Epidermal melanocyte (primary cell): ENCODE results near the gene RAB30.
A peak's percentile ranks its signal among the peaks of the same experiment; 100 is the strongest.
"Not testable (repeated sequence)": the region's sequence is repeated elsewhere in the genome, so short reads cannot be mapped to it uniquely, and the experiment has no call there.

Experiments used
- DNase-seq: peaks from one replicate; pipeline ENCODE4 v3.0.0; 2011; ENCODE audit warnings: low spot score; ENCODE audit not compliant: insufficient read length

The RAB30 gene

GRCh38 chr11:83011333-83012167 lies 60.1 kb downstream of the RAB30 start:
- no peak for DNase-seq

DNA sequence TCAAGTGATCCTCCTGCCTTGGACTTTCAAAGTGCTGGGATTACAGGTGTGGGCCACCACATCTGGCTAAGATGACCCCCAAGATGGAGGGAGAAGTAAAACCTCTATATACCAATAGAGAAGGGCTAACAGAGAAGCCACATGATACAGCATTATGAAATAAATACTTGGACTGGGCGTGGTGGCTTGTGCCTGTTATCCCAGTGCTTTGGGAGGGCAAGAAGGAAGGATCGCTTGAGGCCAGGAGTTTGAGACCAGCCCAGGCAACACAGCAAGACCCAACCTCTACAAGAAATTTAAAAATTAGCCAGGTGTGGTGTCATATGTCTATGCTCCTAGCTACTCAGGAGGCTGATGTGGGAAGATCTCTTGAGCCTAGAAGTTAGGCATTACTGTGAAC lies 61.7 kb downstream of the RAB30 start:
- DNase-seq = no peak

GRCh38 chr11:83009136-83009535 lies 62.6 kb downstream of the RAB30 start:
- DNase-seq = not testable (repeated sequence)

- no peak for DNase-seq
Observed at GRCh38 chr11:83008581-83008923, 63.1 kb downstream of the RAB30 start.

GRCh38 chr11:83007909-83008580 lies 63.7 kb downstream of the RAB30 start:
- no peak for DNase-seq

DNA sequence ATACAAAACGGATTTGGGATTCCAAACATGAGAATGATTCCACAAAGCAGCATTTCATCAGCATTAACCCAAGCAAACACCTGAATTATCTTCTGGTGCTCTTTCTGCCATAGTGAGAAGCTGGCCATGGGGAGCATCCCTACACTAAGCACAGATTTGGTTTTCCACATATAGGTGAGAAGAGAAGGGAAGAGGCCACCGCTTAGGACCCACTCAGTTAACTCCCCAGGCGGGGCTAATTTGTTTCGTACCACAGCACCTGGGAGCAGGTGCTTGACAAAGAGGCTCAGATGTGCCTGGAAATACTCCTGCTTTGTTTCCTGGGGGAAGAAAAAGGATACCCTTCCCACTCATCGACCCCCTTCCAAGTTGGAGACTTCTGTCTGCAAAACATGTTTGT lies 64.2 kb downstream of the RAB30 start:
- DNase-seq = no peak

DNA sequence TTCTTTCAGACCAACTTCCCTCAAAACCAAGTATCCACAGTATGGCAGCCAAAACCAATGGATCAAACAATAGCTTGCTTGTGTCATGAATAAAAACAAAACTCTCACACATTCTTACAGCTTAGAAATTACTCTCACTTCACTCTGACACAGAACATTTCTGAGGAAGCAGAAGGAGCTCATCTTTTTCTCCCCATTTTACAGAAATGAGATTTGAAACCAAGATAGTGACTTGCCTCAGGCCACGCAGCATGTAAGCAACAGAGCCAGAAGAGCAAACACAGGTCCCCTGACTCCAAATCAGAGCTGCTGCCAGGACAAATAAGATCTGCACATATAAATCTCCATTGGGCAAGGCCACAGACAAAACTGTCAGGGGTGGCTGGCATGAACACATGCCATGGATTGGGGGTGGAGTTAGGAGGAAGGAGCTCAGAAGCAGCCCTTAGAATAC lies 64.8 kb downstream of the RAB30 start:
- peak; percentile 46 for DNase-seq

- DNase-seq = no peak
Observed at GRCh38 chr11:83004746-83005556, 66.7 kb downstream of the RAB30 start.

- DNase-seq = no peak
Observed at GRCh38 chr11:83002522-83002921, 69.2 kb downstream of the RAB30 start.

GRCh38 chr11:83002053-83002452 lies 69.6 kb downstream of the RAB30 start:
- DNase-seq = no peak

DNA sequence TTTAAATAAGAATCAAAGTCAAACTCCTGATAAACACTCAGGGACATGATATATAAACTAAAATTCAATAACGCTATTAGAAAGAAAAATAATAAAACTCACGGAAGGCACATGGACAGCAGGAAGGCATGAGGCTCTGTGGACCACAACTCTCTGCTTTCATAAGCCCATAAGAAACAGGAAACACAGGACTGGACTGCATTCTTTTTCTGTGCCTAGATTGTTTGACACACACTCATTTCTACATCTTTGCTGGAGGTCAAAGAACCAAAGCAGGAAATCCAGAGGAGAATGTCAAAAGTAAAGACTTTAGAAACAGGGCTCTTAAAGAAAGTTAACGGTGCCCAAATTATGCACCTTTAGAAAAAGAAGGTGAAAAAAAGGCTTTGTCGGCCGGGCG lies 71.3 kb downstream of the RAB30 start:
- no peak for DNase-seq

DNA sequence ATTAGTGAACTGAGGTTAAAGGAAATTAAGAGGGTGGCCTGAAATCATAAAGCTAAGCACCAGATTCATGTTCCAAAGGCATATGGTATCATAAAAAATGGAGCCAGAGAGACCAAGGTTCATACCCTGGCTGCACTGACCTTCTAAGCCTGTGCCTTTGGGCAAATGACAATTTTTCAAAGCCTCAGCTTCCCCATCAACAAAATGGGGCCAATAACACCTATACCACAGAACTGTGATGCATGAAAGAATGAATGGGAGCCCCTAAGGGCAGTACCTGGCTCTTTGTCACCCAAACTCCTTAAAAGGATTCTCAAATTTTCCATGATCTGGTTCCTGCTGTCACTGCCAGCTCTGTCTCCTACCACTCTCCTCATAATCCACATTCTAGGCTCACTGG lies 72.5 kb downstream of the RAB30 start:
- DNase-seq = no peak

DNA sequence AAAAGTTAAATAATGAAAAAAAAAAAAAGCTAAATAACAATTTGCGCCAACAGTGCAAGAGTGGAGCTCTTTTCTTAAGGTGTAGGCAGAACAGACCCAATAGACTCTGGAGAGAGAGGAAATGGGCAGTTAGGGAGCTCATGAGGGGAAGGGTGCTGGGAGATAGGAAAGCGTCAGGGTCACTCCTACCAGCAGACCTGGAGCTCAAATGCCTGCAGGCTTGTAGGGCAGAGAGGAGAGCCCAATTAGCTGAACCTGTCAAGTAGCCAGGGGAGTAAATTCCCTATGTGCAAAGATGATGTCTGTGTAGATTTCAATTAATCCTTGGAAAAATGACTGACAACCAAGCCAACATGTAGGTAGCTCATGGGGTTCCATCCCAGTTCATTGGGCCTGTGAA lies 73.0 kb downstream of the RAB30 start:
- DNase-seq = no peak

- no peak for DNase-seq
Observed at GRCh38 chr11:82996966-82997606, 74.6 kb downstream of the RAB30 start.

DNA sequence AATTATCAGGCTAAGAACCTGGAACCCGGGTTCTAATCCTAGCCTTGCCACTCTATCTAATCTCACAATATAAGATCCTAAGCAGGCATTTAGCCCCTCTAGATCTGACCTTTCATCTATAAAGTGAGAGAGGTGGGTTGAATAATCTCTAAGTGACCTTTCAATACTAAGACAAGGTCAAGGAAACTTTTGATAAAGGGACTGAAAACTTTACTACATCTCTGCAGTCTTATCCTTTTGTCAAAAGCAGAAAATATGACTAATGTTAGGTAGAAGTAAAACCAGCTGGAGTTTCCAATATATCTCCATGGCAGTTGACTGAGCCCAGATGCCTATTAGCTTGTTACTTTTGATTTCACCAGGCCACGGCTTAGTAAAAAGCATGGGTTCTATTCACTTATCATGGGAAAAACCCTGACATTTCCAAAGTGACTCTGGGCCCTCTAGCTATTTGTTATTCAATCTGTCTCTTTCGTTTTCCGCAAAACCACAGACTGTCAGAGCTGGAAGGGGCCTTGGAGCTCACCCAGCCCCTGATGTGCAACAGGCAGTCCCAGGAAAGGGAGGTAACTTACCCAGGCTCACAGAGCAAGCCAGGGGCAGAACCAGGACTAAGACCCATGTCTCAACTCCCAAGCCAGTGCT lies 75.8 kb downstream of the RAB30 start:
- DNase-seq = peak; percentile 23

- no peak for DNase-seq
Observed at GRCh38 chr11:82995235-82995634, 76.5 kb downstream of the RAB30 start.

- DNase-seq = no peak
Observed at GRCh38 chr11:82994604-82995230, 77.0 kb downstream of the RAB30 start.

- no peak for DNase-seq
Observed at GRCh38 chr11:82992223-82992622, 79.5 kb downstream of the RAB30 start.

DNA sequence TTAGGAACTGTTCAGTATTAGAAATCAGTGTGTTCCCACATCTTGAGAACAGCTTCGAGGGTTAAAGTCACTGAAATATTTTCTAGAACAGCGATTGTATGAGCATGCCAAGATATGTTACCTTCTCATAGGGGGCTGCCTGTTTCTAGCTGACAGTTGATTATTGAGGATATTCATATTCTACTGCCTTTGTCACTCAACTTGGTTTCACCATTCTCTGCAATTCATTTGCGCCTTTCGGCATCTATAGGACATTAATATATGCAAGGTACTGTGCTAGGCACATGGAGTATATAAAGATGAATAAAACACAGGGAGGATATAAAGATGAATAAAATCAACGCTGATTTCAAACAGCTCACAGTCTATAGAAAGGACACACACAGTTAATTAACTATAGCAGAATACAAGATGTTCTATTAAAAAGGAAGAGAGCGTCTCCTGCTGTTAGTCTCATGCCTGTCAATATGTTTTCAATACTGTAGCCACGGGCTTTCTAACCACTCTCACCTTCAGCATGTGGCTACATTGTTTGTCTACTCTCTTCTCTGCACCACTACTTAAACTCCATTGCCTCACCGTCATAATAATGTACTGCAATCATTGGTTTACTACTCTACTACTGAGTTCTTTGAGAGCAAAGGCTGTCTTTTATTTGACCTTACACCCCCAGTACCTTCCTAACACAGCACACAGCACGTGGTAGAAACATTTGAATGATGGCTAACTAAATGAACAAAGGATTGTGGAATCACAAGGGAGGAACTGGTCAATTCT lies 81.9 kb downstream of the RAB30 start:
- DNase-seq = no peak
